ENCODE data around the gene RAB42. TPM values are rescaled to one million over a fixed set of nuclear protein-coding genes. Genes with fewer than 3 reads are reported as not detected.
"Not testable (repeated sequence)": the region's sequence is repeated elsewhere in the genome, so short reads cannot be mapped to it uniquely, and the experiment has no call there.

The RAB42 gene
- total RNA-seq, 6 experiments from 2014 or later, result 0.19 to 0.53 (median 0.20) TPM; not detected in 3

DNA sequence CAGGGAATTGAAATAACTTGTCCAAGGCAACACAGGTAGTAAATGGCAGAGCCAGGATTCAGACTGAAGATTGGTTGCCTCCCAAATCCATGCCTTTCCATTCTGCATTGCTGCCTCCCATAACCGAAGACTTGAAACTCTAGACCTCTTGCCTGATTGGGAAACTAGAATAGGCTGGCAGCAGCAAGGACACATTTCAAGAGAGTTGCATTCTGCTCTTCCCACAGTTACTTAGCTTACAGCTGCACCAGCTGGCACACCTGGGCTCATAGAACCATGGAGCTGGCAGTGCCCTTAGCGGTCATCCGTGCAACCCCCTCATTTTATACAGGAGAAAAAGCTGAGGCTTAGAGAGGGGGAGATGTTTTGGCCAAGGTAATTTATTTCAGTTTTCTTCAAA, 31.2 kb upstream of the RAB42 start:
- Mint-ChIP-seq H3K27me3 (ENCODE audit: insufficient read depth) (no peaks in the 10 kb centered on the region), H3K27ac (no peak overlapping the region), H3K36me3 (ENCODE audit: low read depth) (peaks cover 25% of the 10 kb centered on the region; the same call in 1 of the 2 replicates), H3K4me3 (no peak overlapping the region), H3K4me1 (ENCODE audit: low read depth) (no peaks in the 10 kb centered on the region), H3K9me3 (no peaks in the 10 kb centered on the region)
- DNase-seq, result no peak
- TF ChIP-seq, protein P1, sequence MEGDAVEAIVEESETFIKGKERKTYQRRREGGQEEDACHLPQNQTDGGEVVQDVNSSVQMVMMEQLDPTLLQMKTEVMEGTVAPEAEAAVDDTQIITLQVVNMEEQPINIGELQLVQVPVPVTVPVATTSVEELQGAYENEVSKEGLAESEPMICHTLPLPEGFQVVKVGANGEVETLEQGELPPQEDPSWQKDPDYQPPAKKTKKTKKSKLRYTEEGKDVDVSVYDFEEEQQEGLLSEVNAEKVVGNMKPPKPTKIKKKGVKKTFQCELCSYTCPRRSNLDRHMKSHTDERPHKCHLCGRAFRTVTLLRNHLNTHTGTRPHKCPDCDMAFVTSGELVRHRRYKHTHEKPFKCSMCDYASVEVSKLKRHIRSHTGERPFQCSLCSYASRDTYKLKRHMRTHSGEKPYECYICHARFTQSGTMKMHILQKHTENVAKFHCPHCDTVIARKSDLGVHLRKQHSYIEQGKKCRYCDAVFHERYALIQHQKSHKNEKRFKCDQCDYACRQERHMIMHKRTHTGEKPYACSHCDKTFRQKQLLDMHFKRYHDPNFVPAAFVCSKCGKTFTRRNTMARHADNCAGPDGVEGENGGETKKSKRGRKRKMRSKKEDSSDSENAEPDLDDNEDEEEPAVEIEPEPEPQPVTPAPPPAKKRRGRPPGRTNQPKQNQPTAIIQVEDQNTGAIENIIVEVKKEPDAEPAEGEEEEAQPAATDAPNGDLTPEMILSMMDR (IDR thresholded peaks at IDR 0.05), result no peak

DNA sequence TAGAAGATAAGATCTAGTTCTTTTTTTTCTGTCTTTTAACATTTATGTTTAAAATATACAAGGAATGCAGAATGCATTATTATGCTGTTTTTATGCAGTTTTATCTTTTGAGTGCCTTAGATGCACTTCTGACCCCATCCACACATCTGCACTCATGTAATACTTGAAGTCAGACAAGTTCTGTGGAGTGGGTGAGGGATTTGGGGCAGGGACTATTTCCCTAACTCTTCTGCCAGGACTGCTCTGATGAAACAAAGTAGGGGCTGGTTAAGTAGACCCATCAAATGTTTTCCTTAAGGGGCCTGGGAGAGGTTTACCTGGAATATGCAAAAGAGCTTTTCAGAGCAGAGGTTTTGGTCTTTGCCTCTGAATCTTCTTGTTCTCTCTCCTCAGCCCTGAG, 27.8 kb upstream of the RAB42 start:
- Mint-ChIP-seq H3K9me3 (no peaks in the 10 kb centered on the region), H3K4me3 (no peak overlapping the region), H3K27me3 (ENCODE audit: insufficient read depth) (no peaks in the 10 kb centered on the region), H3K27ac (no peak overlapping the region), H3K4me1 (ENCODE audit: low read depth) (no peaks in the 10 kb centered on the region), H3K36me3 (ENCODE audit: low read depth) (peaks cover 36% of the 10 kb centered on the region)
- DNase-seq, result no peak
- TF ChIP-seq, protein P1 (IDR thresholded peaks at IDR 0.05), result no peak

DNA sequence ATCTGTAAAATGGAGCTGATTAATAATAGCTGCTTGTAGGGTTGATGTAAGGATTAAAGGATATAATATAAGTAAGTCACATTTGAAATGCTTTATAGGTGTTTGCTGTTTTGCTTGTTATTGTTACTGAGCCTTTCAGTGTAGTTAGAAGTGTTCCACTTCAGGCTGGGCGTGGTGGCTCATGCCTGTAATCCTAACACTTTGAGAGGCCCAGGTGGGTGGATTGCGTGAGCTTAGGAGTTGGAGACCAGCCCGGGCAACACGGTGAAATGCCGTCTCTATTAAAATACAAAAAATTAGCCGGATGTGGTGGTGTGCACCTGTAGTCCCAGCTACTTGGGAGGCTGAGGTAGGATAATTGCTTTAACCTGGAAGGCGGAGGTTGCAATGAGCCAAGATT, 27.0 kb upstream of the RAB42 start:
- Mint-ChIP-seq H3K27me3 (ENCODE audit: insufficient read depth) (no peaks in the 10 kb centered on the region), H3K4me1 (ENCODE audit: low read depth) (no peaks in the 10 kb centered on the region), H3K27ac (no peak overlapping the region), H3K9me3 (no peaks in the 10 kb centered on the region), H3K36me3 (ENCODE audit: low read depth) (peaks cover 36% of the 10 kb centered on the region), H3K4me3 (no peak overlapping the region)
- TF ChIP-seq, protein P1 (IDR thresholded peaks at IDR 0.05), result no peak
- no peak for DNase-seq

DNA sequence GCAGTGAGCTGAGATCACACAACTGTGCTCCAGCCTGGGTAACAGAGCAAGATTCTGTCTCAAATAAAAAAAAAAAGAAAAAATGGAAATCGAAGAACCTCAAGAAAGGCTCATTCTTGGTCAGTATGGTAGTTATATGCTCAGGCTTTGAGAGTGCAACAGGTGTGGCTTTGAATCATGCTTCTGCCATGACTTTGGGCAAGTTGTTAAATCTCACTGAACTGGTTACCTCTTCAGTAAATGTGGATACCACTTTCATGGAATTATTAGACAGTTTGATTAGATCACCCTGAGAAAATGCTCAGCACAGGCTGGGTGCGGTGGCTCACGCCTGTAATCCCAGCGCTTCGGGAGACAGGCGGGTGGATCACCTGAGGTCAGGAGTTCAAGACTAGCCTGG, 26.3 kb upstream of the RAB42 start:
- Mint-ChIP-seq H3K4me1 (ENCODE audit: low read depth) (no peaks in the 10 kb centered on the region), H3K4me3 (no peak overlapping the region), H3K36me3 (ENCODE audit: low read depth) (peaks cover 30% of the 10 kb centered on the region), H3K27ac (no peak overlapping the region), H3K9me3 (no peaks in the 10 kb centered on the region), H3K27me3 (ENCODE audit: insufficient read depth) (no peaks in the 10 kb centered on the region)
- TF ChIP-seq, protein P1 (IDR thresholded peaks at IDR 0.05), result no peak
- no peak for DNase-seq

DNA sequence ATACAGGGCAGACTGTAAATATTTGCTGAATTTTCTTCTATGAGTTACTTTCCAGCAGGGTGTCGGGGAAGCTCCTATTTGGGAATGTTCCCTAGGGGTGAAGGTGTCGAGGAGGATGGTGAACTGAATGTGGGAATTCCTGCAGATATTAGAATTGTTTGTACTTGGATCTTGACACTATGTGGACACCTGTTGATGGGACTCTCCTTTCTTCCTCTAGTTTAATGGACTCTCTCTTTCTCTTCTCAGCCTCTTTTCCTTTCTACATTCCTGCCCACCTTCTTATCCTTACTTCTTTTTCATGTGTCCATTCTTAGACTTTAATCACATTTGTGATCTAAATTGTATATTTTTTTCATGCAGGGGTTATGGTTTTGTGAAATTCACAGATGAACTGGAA, 25.1 kb upstream of the RAB42 start:
- Mint-ChIP-seq H3K9me3 (no peaks in the 10 kb centered on the region), H3K36me3 (ENCODE audit: low read depth) (peaks cover 29% of the 10 kb centered on the region), H3K4me1 (ENCODE audit: low read depth) (no peaks in the 10 kb centered on the region), H3K27ac (no peak overlapping the region), H3K27me3 (ENCODE audit: insufficient read depth) (no peaks in the 10 kb centered on the region; the same call in 1 of the 2 replicates), H3K4me3 (no peak overlapping the region)
- no peak for DNase-seq
- TF ChIP-seq, protein P1 (IDR thresholded peaks at IDR 0.05), result no peak

DNA sequence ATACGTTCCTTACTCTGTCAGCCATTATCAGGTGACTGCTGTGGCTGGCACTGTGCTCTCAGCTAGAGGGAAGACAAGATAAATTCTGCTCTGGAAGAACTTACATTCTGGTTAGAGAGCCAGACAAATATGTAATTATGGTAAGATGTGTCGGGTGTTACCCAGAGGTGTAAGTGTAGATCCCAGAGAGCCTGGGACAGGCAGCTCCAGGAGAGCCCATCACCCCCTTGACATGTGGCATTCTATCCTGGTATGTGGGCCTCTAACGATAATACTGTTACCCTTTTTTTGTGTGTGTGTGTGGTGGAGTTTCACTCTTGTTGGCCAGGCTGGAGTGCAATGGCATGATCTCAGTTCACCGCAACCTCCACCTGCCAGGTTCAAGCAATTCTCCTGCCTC, 20.2 kb upstream of the RAB42 start:
- Mint-ChIP-seq H3K27me3 (ENCODE audit: insufficient read depth) (no peaks in the 10 kb centered on the region; the same call in 1 of the 2 replicates), H3K4me3 (no peak overlapping the region), H3K9me3 (no peaks in the 10 kb centered on the region), H3K4me1 (ENCODE audit: low read depth) (no peaks in the 10 kb centered on the region), H3K27ac (peak overlapping the region; percentile 24; the same call in 1 of the 2 replicates), H3K36me3 (ENCODE audit: low read depth) (peaks cover 20% of the 10 kb centered on the region)
- TF ChIP-seq, protein P1 (IDR thresholded peaks at IDR 0.05), result no peak
- no peak for DNase-seq

DNA sequence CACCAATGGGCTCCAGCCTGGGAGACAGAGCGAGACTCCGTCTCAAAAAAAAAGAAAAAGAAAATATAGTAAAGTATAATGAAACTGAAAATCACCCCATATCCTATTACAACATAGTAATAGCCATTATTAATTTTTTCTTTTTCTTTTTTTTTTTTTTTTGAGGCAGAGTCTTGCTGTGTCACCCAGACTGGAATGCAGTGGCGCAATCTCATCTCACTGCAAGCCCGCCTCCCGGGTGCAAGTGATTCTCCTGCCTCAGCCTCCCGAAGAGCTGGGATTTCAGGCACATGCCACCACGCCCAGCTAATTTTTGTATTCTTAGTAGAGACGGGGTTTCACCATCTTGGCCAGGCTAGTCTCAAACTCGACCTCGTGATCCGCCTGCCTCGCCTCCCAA, 19.2 kb upstream of the RAB42 start:
- not testable (repeated sequence) for H3K27me3 Mint-ChIP-seq (ENCODE audit: insufficient read depth); H3K4me1 Mint-ChIP-seq (ENCODE audit: low read depth)
- DNase-seq, result peak; percentile 59

More for the DNA sequence above, 19.2 kb upstream of the RAB42 start:
- peaks cover 23% of the 10 kb centered on the region for H3K36me3 Mint-ChIP-seq (ENCODE audit: low read depth)
- not testable (repeated sequence) for H3K9me3 Mint-ChIP-seq, H3K4me3 Mint-ChIP-seq, H3K27ac Mint-ChIP-seq

Data from HFFc6 (cell line).